OCI-M2 (cell line): Measurements from ENCODE around the gene MESP1.

Experiments used
- DNase-seq: peaks from one replicate; lab custom pipeline; 2025; ENCODE audit not compliant: unreplicated experiment; lab: John Stamatoyannopoulos, UW

MESP1 gene

GRCh38 chr15:89781891-89782618 is 31.0 kb upstream of the MESP1 start:
- no peak for DNase-seq

- no peak for DNase-seq
Measured at GRCh38 chr15:89781055-89781454, 30.0 kb upstream of the MESP1 start.

GRCh38 chr15:89780601-89781000 is 29.6 kb upstream of the MESP1 start:
- no peak for DNase-seq

- DNase-seq: no peak
Measured at GRCh38 chr15:89778861-89779260, 27.8 kb upstream of the MESP1 start.

- DNase-seq: no peak
Measured at GRCh38 chr15:89777782-89778380, 26.8 kb upstream of the MESP1 start.

- no peak for DNase-seq
Measured at GRCh38 chr15:89777073-89777751, 26.2 kb upstream of the MESP1 start.

GRCh38 chr15:89776274-89777072 is 25.4 kb upstream of the MESP1 start, which contains the start of gene MESP2:
Gene MESP2 (plus strand): TSS chr15:89776332. CDS start chr15:89776358, 26 bp downstream.
- DNase-seq: no peak

GRCh38 chr15:89775815-89776214 is 24.8 kb upstream of the MESP1 start:
- DNase-seq: no peak

GRCh38 chr15:89774492-89774891 is 23.4 kb upstream of the MESP1 start:
- no peak for DNase-seq

- DNase-seq: no peak
Measured at GRCh38 chr15:89772932-89773583, 22.0 kb upstream of the MESP1 start.

- no peak for DNase-seq
Measured at GRCh38 chr15:89770041-89770440, 19.0 kb upstream of the MESP1 start.

- no peak for DNase-seq
Measured at GRCh38 chr15:89769366-89769765, 18.3 kb upstream of the MESP1 start.

GRCh38 chr15:89768071-89768500 is 17.0 kb upstream of the MESP1 start:
- DNase-seq: no peak

GRCh38 chr15:89767411-89767915 is 16.4 kb upstream of the MESP1 start:
- no peak for DNase-seq

- no peak for DNase-seq
Measured at GRCh38 chr15:89766357-89767311, 15.6 kb upstream of the MESP1 start.

GRCh38 chr15:89765694-89766093 is 14.6 kb upstream of the MESP1 start:
- no peak for DNase-seq

- no peak for DNase-seq
Measured at GRCh38 chr15:89761929-89762328, 10.9 kb upstream of the MESP1 start.

GRCh38 chr15:89761009-89761831 is 10.2 kb upstream of the MESP1 start:
- DNase-seq: no peak
